Stimulated activated CD8-positive, alpha-beta memory T cell treated with anti-CD3 and anti-CD28 coated beads, Interleukin-4, amount 100 ng/mL, for 4 hours (primary cell): ENCODE results near the gene SFTPA2.
"Not testable (repeated sequence)": the region's sequence is repeated elsewhere in the genome, so short reads cannot be mapped to it uniquely, and the experiment has no call there.

Experiments used
- DNase-seq, 2 donors: peaks; one replicate each; pipeline ENCODE4 v3.0.0-alpha.2; 2020; ENCODE audit warnings: low read depth in 2 of 2, low spot score in 1 of 2

Gene SFTPA2

DNA sequence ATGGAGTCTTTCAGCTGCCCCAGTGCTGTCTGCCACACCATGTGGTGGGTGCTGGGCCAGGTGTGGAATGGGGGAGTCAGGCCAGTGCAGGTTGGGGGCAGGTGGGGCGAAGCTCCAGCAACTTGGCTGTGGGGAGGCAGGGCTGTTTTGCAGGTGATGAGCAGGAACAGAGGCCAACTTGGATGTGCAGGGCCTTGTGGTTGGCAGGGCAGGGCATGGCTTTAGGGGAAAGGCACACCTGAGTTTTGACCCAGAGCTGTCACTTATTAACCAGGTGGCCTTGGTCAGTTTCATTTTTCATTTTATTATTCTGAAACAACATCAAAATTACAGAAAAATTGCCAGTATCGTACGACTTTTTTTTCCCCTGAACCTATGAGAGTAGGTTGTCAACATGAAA lies 1.1 kb upstream of the SFTPA2 start:
- no peak for DNase-seq

DNA sequence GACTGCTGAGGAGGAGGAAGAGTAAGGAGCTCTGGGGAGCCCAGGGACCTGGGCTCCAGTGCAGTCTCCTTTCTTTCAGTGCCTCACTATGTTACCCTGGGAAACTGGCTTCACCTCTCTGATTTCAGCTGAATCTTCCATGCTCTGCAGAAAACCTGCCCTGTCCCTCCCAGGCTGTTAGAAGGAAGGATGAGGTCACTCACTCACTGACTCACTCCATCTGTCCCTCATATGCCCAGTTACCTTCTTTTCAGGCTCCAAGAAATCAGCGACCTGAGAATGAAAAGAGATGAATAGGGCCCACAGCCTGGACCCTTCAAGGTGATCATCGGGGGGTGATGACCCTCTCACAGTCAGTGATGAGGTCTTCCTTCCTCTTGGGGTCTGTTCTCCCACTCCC lies 481 bp downstream of the SFTPA2 start:
- no peak for DNase-seq

DNA sequence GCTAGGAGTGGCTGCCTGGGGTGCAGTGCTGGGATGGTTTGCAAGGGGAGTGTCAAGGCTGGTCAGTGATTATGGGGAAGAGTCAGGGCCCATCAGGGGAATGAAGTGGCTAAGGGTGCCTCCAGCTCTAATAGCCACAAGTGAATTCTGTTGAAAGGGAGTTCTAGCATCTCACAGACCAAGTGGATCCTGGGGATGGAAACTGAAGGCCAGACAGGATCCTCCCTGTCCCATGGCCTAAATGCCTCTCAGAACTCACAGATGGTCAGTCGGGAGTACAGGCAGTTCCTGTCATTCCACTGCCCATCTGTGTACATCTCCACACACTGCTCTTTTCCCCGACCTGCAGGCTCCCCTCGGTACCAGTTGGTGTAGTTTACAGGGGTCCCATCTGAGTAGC lies 3.2 kb downstream of the SFTPA2 start:
- not testable (repeated sequence) for DNase-seq

DNA sequence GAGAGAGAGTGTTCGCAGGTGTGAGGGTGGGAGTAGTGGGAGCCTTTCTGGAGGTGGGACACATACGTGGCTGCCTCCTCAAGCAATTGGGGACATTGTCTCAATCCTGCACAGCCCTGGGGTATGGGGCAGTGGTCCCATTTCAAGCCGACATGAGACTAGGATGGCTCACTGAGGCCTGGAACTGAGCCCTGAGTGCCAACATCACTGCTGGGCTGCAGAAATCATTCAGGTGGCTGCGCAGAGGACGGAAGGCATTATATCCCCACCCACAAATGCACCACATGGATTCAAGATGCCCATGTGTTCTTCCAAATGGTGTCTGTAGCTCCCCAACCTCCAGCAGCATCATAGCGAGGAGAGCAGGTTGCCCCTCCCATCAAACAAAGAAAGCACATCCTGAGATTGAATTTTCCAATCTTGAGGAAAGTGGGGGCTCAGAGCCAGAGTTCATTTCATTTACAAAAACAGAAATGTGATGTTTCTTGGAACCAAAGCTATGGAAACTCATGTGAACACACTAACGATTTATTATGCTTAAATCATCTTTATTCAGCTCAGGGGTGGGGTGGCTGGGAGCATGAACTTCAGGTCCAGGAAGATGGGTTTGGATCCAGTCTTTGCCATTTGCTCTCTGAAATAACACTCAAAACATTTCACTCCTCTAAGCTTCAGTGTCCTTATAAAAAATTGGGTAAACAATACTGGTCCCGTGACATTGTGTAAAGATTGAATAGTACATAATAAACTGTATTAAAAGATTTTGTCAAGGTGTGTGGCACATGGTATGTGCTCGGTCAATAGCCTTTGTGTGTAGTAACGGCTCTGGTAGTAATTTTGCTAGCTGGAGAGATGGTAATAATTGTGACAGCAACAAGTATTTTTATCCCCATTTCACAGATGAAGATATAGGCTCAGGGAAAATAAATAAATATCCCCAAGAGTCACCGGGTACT lies 4.6 kb downstream of the SFTPA2 start:
- no peak for DNase-seq

DNA sequence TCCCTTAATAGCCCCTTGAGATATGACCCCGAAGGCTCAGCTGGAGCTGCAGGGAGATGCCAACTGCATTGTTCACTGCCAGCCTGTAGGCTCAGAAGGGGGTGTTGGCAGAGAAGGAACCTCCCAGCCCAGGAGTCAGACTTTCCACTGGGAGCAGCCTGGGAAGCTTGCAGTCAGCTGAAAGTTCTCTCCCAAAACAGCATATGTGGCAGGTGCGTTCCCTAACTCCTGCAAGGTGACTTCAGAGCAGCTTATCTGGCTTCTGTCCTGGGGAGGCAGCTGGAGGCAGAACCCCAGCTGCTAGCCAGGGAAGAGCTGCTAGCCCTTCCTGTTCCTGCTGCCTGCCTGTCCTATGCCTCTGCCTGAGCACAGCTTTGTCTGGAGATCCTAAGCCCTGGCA lies 8.1 kb downstream of the SFTPA2 start:
- no peak for DNase-seq

DNA sequence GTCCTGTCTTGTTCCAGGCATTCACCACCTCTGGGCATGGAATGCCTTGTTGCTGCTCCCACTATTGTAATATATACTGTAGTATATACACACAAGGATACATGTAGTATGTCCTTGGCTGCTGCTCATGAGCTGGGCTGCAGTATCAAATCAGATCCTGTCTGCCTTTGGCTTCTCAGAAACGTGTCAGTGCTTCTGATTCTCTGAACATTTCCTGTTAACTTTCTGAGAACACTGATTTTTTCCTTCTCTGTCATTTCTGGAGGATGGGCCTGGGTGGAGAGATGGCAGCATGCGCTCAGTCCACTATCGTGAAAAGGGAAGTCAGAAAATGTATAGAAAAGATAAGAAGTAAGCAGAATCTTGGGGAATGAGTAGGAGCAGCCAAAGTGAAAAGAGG lies 12.2 kb downstream of the SFTPA2 start:
- DNase-seq = no peak

DNA sequence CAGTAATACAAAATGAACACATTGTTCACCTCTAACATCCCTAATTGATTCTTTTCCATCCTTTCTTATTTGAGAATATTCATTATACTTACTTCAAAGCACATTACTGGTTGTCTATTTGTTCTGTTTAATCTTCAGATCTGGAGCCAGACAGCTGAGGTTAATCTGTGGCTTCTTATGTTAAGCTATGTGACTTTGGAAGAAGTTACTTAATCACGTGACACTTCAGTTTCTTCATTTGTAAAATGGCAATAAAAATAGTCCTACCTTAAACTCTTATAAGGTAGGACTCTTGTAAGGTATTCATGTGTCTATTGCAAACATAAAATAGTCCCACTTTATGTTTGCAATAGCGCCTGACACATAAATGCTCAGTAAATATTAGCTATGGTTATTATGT lies 13.1 kb downstream of the SFTPA2 start:
- DNase-seq = not testable (repeated sequence)

DNA sequence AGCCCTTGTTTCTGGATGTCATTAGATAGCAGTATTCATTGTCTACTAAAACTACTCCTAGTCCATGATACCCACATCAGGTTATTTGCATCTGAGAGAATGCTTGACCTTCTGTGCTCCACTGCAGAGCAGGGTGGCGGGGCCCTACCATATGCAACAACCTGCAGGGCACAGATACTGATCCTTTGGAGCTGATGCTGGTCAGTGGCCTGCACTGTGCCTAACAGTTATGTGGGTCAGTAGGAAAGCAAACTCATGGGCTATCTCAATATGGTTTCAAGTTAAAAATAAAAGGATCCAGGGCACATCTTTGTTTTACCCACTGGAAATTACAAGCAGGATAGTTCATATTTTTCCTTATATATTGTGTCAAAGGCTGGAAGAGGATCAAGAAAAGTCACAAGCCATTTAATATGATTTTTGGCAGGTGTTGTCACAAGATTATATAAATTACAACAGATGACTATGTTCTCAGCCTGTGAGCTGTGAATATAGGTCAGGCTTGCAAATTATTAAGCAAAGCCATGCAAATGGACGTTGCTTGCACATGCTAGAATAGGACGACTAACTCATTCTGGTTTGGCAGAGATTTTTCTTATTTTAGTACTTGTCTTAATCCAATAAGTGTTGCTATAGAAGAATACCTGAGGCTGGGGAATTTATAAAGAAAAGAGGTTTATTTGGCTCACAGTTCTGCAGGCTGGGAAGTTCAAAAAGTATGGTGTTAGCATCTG lies 15.1 kb downstream of the SFTPA2 start:
- DNase-seq = not testable (repeated sequence)

DNA sequence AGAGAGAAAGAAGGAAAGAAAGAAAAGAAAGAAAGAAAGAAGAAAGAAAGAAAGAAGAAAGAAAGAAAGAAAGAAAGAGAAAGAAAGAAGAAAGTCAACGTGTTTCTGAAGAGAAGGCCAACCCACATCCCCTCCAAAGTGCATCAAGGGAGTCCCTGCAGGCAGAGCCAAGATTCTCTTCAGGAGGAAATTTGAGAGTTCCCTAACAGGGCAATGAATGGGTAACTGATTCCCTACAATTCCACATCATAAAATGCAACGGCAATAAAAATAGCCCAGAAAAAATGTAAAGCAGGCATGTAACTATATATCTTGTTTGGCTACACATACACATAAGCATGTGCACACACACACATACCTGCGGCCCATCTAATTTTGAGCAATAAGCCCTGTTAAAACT lies 15.8 kb downstream of the SFTPA2 start:
- not testable (repeated sequence) for DNase-seq

DNA sequence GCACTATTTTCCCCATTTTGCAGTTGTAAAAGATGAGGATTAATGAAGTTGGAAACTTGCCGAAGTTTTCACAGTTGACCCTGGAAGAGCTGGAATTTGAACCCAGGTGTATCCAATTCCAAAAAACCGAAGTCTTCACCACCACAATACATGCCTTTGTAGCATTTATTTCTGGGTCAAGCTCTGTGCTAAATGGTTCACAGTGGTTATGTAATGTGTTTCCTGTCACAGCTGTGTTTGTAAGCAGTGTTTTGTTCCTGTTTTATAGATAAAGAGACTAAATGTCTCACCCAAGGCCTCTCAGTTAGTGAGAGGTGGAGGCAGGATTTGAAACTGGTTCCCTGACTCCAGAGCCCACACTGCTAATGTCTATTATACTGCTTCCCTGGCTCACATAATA lies 17.6 kb downstream of the SFTPA2 start:
- DNase-seq = no peak

DNA sequence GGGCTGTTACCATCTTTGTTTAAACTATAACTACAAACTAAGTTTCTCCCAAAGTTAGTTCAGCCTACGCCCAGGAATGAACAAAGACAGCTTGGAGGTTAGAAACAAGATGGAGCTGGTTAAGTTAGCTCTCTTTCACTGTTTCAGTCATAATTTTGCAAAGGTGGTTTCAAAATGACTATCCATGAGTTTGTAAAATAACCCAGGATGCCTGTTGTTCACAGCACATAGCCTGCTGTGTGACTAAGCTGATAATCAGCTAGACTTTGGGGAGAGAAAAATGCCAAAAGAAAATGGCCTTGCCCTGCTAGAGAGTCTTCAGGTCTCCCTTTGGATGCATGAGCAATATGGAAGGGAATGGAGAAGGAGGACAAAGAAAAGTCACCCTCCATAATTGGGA lies 19.3 kb downstream of the SFTPA2 start:
- DNase-seq = not testable (repeated sequence)

DNA sequence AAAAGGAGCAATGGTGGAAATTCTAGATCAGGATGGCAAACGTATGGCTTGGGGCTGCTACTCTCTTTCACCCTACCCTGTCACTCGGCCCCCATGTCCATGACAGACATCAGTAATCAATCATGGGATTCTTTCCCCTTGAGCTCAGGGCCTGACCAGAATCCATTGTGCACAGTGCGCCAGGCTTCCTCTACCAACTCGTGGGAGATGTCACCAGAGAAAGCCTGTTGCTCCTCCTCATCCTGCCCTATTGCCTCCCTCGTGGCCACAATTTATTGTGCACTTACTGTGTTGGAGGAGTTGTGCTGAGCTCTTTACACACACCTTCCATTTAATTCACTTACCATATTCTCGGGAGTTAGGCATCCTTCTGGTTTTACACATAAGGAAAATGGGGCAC lies 21.9 kb downstream of the SFTPA2 start:
- not testable (repeated sequence) for DNase-seq

DNA sequence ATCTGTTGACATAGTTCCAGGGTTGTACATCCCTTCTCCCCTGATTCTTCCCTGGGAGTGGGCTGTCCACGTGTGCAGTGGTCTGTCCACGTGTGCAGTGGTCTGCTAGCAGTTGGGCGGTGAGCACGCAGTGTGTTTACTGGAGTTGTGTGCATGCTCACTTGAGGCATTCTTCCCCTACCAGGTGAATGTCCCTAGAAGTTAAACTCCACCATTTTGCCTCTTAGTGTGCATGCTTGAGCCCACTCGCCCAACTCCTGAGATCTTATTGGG lies 26.4 kb downstream of the SFTPA2 start:
- DNase-seq = not testable (repeated sequence)

DNA sequence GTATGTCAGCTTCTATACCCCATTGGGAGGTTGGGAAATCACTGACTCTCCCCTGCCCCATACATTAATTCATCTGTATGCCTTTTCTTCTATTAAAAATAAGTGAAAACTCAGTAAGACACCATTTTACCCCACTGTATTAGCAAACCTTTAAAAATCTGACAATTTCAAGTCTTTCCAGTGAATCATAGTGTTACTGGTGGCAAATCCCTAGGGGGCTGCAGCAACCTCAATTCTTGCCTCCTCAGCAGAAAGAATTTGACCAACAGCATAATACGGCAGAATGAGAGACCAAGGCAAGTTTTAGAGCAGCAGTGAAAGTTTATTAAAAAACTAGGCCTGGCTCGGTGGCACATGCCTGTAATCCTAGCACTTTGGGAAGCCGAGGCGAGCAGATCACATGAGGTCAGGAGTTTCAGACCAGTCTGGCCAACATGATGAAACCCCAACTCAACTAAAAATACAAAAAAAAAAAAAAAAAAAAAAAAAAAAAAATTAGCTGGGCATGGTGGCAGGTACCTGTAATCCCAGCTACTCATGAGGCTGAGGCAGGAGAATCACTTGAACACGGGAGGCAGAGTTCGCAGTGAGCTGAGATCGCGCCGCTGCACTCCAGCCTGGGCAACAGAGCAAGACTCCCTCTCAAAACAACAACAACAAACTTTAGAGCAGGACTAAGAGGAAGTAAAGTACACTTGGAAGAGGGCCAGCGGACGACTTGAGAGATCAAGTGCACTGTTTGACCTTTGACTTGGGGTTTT lies 26.9 kb downstream of the SFTPA2 start:
- DNase-seq = not testable (repeated sequence)

DNA sequence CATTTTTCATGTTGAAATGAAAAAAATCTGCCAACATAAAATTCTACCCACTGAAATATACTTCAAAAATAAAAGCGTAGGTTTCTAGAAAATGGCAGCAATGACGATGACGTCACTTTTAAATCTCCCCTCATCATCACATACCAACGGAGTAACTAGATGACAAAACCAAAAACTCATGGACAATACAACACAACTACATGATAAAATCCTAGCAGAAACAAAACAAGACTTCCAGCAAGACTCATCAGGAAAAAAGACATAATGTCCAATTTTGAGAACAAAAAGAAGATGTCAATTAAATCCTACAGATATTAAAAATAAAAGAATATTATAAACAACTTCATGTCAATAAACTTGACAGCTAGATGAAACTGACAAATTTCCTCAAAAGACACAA lies 31.9 kb downstream of the SFTPA2 start:
- DNase-seq = not testable (repeated sequence)

DNA sequence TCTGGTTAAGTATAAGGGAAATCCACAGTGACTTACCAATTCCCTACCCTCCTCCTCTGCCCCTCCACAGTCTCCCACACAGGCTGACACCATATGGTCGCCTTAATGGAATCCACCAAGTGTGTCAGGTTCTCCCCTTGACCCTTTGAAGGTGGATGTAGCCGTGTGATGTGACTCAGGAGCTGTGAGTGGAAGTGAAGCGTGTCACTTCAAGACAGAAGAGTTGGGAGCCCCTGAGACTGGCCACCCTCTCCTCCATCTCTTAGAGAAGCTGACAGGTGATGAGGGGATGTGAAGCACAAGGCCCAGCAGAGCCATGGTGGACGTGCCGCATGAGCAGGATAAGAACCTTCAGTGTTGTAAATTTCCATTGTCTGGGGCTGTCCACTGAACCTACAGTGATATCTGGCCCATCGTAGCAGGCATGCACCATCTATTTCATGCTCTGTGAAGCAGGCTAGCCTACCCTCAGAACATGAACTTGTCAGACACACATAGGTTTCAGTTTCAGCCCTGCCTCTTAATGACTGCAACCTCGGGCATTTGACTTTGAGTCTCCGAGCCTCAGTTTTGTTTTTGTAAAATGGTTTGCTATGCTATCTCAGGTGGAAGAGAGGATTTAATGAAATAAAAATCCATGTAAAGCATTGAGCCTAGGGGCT lies 35.0 kb downstream of the SFTPA2 start:
- not testable (repeated sequence) for DNase-seq

DNA sequence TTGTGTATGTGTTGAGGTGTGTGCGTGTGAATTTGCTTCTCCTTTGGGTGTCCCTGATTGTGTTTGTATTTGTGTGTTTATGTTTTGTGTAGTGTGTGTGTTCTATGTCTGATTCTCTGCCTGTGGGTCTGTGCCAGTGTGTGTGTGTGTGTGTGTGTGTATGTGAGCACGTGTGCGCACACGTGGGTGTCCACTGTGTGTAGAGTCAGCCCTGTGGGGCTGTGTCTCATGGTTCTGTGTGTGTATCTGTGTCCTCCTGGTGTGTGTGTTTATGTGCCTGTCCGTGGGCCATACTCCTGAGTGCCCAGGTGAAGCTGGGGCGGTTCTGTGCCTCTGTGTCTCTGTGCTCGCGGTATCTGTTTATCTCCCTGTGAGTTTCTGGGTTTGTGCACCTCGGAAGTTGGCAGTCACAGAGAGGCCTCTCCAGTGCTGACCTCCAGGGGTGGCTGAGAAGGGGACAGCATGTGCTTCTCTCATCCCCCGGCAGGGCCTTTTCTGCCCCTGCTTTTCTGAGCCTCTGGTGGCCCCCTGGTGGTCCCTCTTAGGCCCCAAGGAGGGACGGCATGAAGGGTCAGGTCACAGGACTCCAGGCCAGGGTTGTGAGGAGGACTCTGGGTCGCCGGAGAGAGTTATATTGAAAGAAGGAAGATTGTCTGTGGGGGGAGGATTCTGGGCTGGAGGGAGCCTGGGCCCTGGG lies 36.9 kb downstream of the SFTPA2 start:
- not testable (repeated sequence) for DNase-seq

DNA sequence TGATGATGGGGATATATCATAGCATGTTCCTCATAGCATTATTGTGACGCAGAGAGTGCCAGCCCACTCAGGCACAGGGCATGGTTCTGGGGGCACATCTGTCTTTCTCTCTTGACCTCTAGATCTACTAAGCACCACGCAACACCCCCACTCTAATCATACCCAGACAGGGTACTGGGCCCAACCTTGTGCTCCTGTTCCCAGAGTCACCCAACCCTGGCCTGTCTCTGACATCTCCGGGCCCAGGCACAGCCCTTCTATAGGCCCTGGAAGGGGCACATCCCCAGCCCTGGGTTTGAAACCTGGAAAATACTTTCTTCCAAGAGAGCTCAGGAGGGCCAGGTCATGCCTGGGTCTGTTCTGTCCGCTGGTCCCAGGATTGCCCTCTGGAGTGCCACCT lies 37.7 kb downstream of the SFTPA2 start:
- not testable (repeated sequence) for DNase-seq

DNA sequence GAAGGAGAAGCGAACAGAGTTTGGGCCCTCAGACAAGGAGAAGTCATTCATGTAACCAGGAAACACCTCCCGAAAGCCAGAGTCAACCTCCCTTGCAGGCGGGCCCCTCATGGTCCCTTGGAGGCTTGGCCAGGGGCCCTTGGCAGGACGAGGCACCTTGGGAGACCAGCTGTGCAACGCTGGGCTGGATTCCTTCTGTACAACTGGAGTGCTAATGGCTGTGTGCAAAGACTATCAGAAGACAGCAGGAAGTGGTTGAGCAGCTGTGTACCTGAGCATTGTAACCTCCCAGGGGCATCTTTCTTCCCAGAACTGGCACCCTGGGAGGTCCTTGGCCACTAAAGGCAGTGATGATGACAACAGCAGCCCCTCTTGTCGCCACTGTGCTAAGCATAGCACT lies 38.5 kb downstream of the SFTPA2 start:
- not testable (repeated sequence) for DNase-seq

DNA sequence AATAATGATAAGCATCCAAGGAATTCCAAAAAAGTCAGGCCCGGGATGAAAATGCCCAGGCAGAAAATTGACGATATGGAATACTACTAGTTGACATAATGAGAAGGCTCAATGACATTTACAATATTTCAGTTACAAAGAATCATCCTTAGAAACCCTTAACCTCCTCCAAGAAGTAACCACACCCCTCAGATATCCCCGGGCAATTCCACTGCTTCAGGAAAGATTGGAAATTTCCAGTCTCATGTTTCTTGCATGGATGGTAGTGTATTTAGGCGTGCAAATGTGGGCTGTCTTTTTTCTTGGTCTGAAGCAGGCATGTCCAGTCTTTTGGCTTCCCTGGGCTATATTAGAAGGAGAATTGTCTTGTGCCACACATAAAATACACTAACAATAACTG lies 42.6 kb downstream of the SFTPA2 start:
- not testable (repeated sequence) for DNase-seq
